LNCaP clone FGC (cell line): Measurements from ENCODE around the gene CRMP1.

Source experiments
- DNase-seq: peaks from one replicate; pipeline ENCODE4 v3.0.0-alpha.2; 2011; ENCODE audit warnings: low read depth
- H3K4me3 ChIP-seq: 2 replicates; pipeline ENCODE4 v1.5.1; 2011; ENCODE audit warnings: mild to moderate bottlenecking, low read depth, low read length, control low read depth
- TF ChIP-seq, protein P1 (sequence below): IDR thresholded peaks from 2 replicates; pipeline ENCODE4 v1.5.1; 2012; ENCODE audit warnings: mild to moderate bottlenecking; ENCODE audit not compliant: control insufficient read depth, insufficient read depth; ENCODE audit errors: extremely low read depth

CRMP1 gene

GRCh38 chr4:5926598-5926997 lies 33.7 kb upstream of the CRMP1 start:
- no peak overlapping the region for H3K4me3 ChIP-seq
- TF ChIP-seq, protein P1, sequence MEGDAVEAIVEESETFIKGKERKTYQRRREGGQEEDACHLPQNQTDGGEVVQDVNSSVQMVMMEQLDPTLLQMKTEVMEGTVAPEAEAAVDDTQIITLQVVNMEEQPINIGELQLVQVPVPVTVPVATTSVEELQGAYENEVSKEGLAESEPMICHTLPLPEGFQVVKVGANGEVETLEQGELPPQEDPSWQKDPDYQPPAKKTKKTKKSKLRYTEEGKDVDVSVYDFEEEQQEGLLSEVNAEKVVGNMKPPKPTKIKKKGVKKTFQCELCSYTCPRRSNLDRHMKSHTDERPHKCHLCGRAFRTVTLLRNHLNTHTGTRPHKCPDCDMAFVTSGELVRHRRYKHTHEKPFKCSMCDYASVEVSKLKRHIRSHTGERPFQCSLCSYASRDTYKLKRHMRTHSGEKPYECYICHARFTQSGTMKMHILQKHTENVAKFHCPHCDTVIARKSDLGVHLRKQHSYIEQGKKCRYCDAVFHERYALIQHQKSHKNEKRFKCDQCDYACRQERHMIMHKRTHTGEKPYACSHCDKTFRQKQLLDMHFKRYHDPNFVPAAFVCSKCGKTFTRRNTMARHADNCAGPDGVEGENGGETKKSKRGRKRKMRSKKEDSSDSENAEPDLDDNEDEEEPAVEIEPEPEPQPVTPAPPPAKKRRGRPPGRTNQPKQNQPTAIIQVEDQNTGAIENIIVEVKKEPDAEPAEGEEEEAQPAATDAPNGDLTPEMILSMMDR, result no peak
- DNase-seq, result no peak

- no peak for DNase-seq
- TF ChIP-seq, protein P1, result no peak
- H3K4me3 ChIP-seq, result no peak overlapping the region
These were observed 32.7 kb upstream of the CRMP1 start for GRCh38 chr4:5925419-5926200.

- no peak for DNase-seq
- no peak overlapping the region for H3K4me3 ChIP-seq
- TF ChIP-seq, protein P1, result no peak
These were observed 31.7 kb upstream of the CRMP1 start for GRCh38 chr4:5924461-5925125.

- TF ChIP-seq, protein P1, result no peak
- DNase-seq, result no peak
- no peak overlapping the region for H3K4me3 ChIP-seq
These were observed 30.5 kb upstream of the CRMP1 start for GRCh38 chr4:5923376-5923775.

DNA sequence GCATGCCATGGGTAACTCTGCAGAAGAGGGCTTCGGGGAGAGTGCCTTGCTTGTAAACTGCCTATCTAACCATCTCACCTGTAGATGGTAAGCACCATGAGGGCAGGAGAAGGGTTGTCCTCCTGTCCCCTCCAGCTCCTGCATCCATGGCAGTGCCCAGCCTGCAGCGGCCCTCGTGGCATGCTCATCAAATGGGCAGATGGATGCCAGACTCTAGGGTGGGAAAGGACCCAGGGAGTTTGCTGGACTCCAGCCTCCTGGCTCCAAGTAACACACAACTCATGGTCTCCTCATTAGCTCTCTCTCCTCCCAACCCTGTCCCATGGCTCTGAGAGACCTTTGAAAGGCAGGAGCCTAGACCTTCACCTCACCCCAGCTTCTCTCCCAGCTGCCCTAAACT lies 29.7 kb upstream of the CRMP1 start:
- TF ChIP-seq, protein P1, result no peak
- H3K4me3 ChIP-seq, result no peak overlapping the region
- DNase-seq, result no peak

GRCh38 chr4:5921981-5922380 lies 29.1 kb upstream of the CRMP1 start:
- TF ChIP-seq, protein P1, result no peak
- H3K4me3 ChIP-seq, result no peak overlapping the region
- DNase-seq, result no peak
